HG03066 (cell line): ENCODE results near the gene BRINP3.
A peak's percentile ranks its signal among the peaks of the same experiment; 100 is the strongest.

Experiments used
- ATAC-seq: cut with Tn5 transposase; IDR thresholded peaks from one replicate; pipeline ENCODE4 v1.9.1; 2021; ENCODE audit warnings: low read depth; ENCODE audit not compliant: unreplicated experiment

The BRINP3 gene

GRCh38 chr1:190453550-190453949 lies 24.1 kb downstream of the BRINP3 start:
- ATAC-seq: no peak

DNA sequence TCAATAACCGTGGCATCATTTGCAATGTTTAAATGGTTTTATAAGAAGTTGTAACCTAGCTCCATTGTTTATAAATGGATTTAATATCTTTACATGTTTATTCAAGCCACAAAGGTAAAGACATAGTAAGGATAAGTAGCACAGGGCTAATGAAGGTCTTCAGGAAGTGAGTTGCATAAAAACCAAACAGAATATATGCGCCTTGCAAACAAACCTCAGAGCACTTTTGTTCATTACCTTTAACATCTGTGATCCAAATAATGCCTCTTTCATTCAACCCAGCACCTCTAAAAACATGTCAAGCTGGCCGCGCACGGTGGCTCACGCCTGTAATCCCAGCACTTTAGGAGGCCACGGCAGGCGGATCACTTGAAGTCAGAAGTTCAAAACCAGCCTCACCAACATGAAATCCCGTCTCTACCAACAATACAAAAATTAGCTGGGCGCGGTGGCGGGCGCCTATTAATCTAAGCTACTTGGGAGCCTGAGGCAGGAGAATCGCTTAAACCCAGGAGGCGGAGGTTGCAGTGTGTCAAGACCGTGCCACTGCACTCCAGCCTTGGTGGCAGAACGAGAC lies 25.3 kb downstream of the BRINP3 start:
- ATAC-seq: no peak

DNA sequence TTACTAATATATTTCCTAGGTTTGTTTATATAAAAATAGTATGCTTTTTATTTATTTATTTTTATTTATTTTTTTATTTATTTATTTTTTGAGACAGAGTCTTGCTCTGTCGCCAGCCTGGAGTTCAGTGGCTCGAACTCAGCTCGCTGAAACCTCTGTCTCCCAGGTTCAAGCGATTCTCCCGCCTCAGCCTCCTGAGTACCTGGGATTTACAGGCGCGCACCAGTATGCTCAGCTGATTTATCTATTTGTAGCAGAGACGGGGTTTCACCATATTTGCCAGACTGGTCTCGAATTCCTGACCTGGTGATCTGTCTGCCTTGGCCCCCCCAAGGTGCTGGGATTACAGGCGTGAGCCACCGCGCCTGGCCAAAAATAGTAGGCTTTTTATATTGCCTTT lies 33.2 kb downstream of the BRINP3 start:
- no peak for ATAC-seq

DNA sequence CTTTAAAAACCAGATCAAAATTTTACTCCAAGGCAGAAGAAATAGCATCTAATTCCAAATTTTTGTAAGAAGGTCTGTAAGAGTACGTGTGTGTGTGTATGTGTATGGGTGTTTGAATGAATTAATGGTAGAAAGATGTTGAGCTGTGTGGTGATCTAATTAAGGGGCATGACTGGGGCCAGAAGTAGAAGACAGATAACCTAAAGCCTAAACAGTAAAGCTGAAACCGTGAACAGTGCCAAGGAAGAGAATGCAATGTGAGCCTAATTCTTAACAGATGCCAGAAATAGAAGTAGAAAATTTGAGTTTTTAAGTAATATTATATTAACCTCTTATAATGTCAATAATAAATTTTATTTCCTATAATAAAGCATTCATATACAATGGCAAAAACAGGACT lies 38.2 kb downstream of the BRINP3 start:
- ATAC-seq: no peak

GRCh38 chr1:190436615-190437014 lies 41.0 kb downstream of the BRINP3 start:
- ATAC-seq: no peak

GRCh38 chr1:190429932-190430331 lies 47.7 kb downstream of the BRINP3 start:
- no peak for ATAC-seq

GRCh38 chr1:190429141-190429540 lies 48.5 kb downstream of the BRINP3 start:
- no peak for ATAC-seq

GRCh38 chr1:190416239-190416638 lies 61.4 kb downstream of the BRINP3 start:
- no peak for ATAC-seq

DNA sequence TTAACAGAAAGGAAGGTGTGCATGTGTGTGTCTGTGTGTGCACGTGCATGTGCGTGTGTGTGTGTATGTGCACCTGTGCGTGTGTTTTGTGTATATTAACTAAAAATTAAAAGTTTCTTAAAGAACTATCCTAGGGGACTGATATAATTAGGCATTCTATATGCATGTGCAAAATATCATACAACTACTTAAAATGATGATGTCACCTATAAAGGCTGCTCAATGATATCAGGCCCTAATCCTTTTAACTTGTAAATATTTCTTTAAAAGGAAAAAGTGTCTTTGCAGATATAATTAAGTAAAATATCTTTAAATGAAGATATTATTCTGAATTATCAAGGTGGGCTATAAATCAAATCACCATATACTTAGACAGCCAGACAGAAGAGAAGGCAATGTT lies 64.5 kb downstream of the BRINP3 start:
- no peak for ATAC-seq

- no peak for ATAC-seq
Observed at GRCh38 chr1:190403402-190403801, 74.3 kb downstream of the BRINP3 start.

GRCh38 chr1:190399233-190399632 lies 78.4 kb downstream of the BRINP3 start:
- no peak for ATAC-seq

DNA sequence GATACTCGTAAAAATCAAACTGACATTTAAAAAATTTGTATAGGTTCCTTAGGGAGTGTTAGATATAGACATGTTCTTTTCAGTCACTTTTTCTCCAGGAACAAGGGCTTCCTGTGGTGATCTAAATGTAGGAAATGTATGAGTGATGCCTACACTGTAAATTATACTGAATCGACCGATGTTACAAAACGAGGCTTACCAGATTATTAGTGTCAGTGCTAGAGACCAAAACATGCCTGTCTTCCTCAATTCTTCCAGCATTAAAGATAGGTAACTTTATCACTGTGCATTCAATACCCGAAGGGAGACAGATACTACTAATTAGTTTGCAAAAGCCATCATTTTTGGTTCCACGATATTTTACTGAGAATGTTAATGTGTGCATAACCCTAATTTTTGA lies 86.1 kb downstream of the BRINP3 start:
- no peak for ATAC-seq

- ATAC-seq: no peak
Observed at GRCh38 chr1:190377991-190378390, 99.7 kb downstream of the BRINP3 start.

- ATAC-seq: peak; percentile 46
Observed at GRCh38 chr1:190377294-190377693, 100.4 kb downstream of the BRINP3 start.

DNA sequence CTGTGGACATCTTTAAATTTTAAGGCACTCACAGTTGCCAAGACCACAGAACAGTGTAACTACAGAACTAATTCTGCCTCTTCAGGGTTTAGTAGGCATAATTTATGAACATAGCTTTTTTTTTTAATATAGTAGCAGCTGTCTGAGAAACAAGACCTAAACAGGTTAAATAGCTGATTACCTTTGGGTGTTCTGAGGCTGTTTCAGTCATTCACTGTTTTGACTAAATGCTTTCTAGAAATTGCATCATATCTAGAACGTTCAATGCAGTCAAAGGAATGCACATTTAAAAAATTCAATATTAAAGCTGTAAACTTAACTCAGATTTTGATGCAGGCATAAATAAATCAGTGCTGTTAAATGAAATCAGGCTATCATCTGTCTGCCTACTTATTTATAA lies 101.6 kb downstream of the BRINP3 start:
- ATAC-seq: no peak

GRCh38 chr1:190373705-190374336 lies 103.8 kb downstream of the BRINP3 start:
- peak; percentile 62 for ATAC-seq

DNA sequence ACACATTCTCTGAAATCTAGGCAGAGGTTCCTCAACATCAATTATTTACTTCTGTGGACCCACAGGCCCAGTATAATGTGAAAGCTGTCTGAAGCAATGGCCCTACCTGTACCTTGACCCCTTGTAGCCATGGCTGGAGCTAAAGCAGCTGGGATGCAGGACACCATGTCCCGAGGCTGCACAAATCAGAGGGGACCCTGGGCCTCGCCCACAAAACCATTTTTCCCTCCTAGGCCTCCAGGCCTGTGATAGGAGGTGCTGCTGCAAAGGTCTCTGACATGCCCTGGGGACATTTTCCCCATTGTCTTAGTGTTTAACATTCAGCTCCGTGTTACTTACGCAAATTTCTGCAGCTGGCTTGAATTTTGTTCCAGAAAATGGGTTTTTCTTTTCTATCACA lies 110.5 kb downstream of the BRINP3 start:
- ATAC-seq: no peak

- ATAC-seq: no peak
Observed at GRCh38 chr1:190365283-190365682, 112.4 kb downstream of the BRINP3 start.

GRCh38 chr1:190353538-190354101 lies 124.0 kb downstream of the BRINP3 start:
- ATAC-seq: no peak

DNA sequence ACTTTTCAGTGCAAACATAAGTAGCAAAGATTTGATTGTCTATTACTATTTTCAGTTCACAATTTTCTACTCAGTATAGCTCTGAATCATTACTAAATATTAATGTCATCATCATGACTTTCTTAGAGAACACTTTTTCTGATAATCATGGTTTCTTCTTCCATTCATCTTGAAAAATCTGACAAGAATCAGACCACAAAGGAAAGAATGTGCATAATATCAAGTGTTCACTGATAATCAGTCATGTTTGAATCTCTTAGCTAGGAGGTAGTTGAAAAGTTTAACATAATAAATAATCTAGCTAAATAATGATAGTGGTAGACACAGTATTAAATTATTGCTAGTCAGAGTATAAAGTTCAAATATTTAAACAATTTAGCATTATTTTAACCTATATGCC lies 133.2 kb downstream of the BRINP3 start:
- ATAC-seq: no peak

DNA sequence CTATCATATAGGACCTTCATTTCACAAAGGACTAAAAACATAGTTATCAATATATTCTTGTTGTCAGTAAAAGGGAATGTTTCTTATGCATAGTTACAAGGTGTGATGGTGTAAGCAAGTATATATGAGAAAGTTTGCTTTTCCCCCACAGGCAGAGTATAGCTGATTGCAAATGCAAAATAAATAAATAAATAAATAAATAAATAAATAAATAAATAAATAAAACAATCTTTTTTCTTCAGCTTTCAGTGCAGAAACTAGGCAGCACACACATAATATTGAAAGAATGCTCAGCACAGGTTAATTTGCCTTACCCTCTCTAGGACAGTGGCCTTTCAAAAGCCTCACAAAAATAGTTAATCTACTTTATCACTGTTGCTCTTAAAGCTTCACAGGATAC lies 138.8 kb downstream of the BRINP3 start:
- ATAC-seq: no peak

- ATAC-seq: no peak
Observed at GRCh38 chr1:190328871-190329270, 148.8 kb downstream of the BRINP3 start.
